GM12878 (cell line): Measurements from ENCODE around the gene SOSTDC1. TPM values are rescaled to one million over a fixed set of nuclear protein-coding genes. Genes with fewer than 3 reads are reported as not detected.

ENCODE experiments used
- ATAC-seq: fragments of 200-7000 bp; cut with Tn5 transposase; 3 replicates; pipeline ENCODE4 v1.9.1; 2020; ENCODE audit warnings: mild to moderate bottlenecking, moderate library complexity
- BruUV-seq: library from RNA; stranded (reverse); fragments of 400-500 nt; replicated peaks from 2 replicates; lab custom pipeline; 2021; lab: Mats Ljungman, UMichigan
- CTCF ChIA-PET: fragments of 300-600 bp; sonication (Branson Sonifier 250); formaldehyde crosslinking; extraction: SDS; loops from one replicate; lab custom pipeline; 2021; ENCODE audit warnings: inconsistent platforms; lab: Yijun Ruan, JAX
- POLR2A ChIA-PET: fragments of 350-600 bp; formaldehyde crosslinking; extraction: SDS; loops from one replicate; lab custom pipeline; 2021; ENCODE audit warnings: inconsistent platforms; lab: Charles Lee
- RAD21 ChIA-PET: fragments of 300-600 bp; sonication (Branson Sonifier 250); formaldehyde crosslinking; loops from one replicate; lab custom pipeline; 2023; ENCODE audit warnings: antibody characterized with exemption; ENCODE audit not compliant: unreplicated experiment; lab: Charles Lee
- SMC1A ChIA-PET: fragments of 300-600 bp; sonication (Branson Sonifier 250); formaldehyde crosslinking; loops from one replicate; lab custom pipeline; 2023; ENCODE audit not compliant: unreplicated experiment, uncharacterized antibody; lab: Charles Lee
- DNase-seq: peaks from one replicate; pipeline ENCODE4 v3.0.0-alpha.2; 2011; ENCODE audit warnings: low read depth, low spot score
- FAIRE-seq: peaks from 3 replicates; lab custom pipeline; 2011; peaks lifted over from hg19 to GRCh38; lab: Jason Lieb, UNC
- H2AFZ ChIP-seq: 2 replicates; pipeline ENCODE4 v1.6.0; 2011; ENCODE audit warnings: low read depth, low read length, control low read depth; ENCODE audit not compliant: control insufficient read depth
- H3K27ac ChIP-seq: 2 replicates; pipeline ENCODE4 v1.5.1; 2011; ENCODE audit warnings: control low read depth; ENCODE audit not compliant: control insufficient read depth, insufficient read depth
- H3K27me3 ChIP-seq, 2 experiments: replicated peaks in 1 of 2; 2 replicates each; pipeline versions ENCODE4 v1.6.0 to v1.6.1; 2011; ENCODE audit warnings: low read length in 1 of 2; ENCODE audit not compliant: control insufficient read depth in 2 of 2, insufficient read depth in 2 of 2
- H3K36me3 ChIP-seq, 2 experiments: 2 replicates each; pipeline ENCODE4 v1.5.1; 2011; ENCODE audit warnings: low read length in 1 of 2; ENCODE audit not compliant: control insufficient read depth in 2 of 2, insufficient read depth in 2 of 2
- H3K4me1 ChIP-seq: 2 replicates; pipeline ENCODE4 v1.6.1; 2011; ENCODE audit warnings: mild to moderate bottlenecking, low read length, moderate library complexity, mixed read lengths; ENCODE audit not compliant: control insufficient read depth, insufficient read depth
- H3K4me2 ChIP-seq: 2 replicates; pipeline ENCODE4 v1.6.0; 2011; ENCODE audit warnings: control low read depth; ENCODE audit not compliant: control insufficient read depth, insufficient read depth
- H3K4me3 ChIP-seq: fragments of 200-600 bp; sonication (generic); 2 replicates; pipeline ENCODE4 v1.5.1; 2016
- H3K79me2 ChIP-seq: 2 replicates; pipeline ENCODE4 v1.6.0; 2011; ENCODE audit warnings: low read length; ENCODE audit not compliant: control insufficient read depth, insufficient read depth
- H3K9ac ChIP-seq: 2 replicates; pipeline ENCODE4 v1.8.0; 2011; ENCODE audit warnings: low read length, control low read depth, mixed read lengths; ENCODE audit not compliant: control insufficient read depth, insufficient read depth
- H3K9me3 ChIP-seq: replicated peaks from 3 replicates; pipeline ENCODE4 v1.5.1; 2011; ENCODE audit warnings: mild to moderate bottlenecking, low read length; ENCODE audit not compliant: control insufficient read depth, insufficient read depth
- H4K20me1 ChIP-seq: 2 replicates; pipeline ENCODE4 v1.6.0; 2011; ENCODE audit not compliant: control insufficient read depth, insufficient read depth
- ATF7 ChIP-seq: fragments of 450-650 bp; IDR thresholded peaks from 2 replicates; pipeline ENCODE4 v1.6.1; 2016; ENCODE audit warnings: low read depth, mild to moderate bottlenecking
- BMI1 ChIP-seq: fragments of 450-650 bp; IDR thresholded peaks from 2 replicates; pipeline ENCODE4 v1.6.1; 2016; ENCODE audit warnings: mild to moderate bottlenecking, moderate library complexity, borderline replicate concordance
- CBFB ChIP-seq: IDR thresholded peaks from 2 replicates; pipeline ENCODE4 v1.6.1; 2016; ENCODE audit warnings: antibody characterized with exemption, low read depth
- EZH2 ChIP-seq: IDR thresholded peaks from 2 replicates; pipeline ENCODE4 v1.6.1; 2012; ENCODE audit warnings: low read depth, mild to moderate bottlenecking, control low read depth, inconsistent platforms, low read length, borderline replicate concordance; ENCODE audit not compliant: control insufficient read depth
- IRF4 ChIP-seq: IDR thresholded peaks from 2 replicates; pipeline ENCODE4 v1.6.1; 2011; ENCODE audit warnings: low read depth, low read length
- JUND ChIP-seq: IDR thresholded peaks from 2 replicates; pipeline ENCODE4 v1.6.1; 2012; ENCODE audit warnings: low read depth, mild to moderate bottlenecking, low read length, improper control_type of control experiment, moderate library complexity
- KDM1A ChIP-seq: fragments of 200-600 bp; sonication (generic); IDR thresholded peaks from 2 replicates; pipeline ENCODE4 v1.6.1; 2016; ENCODE audit warnings: borderline replicate concordance
- LARP7 ChIP-seq: fragments of 450-650 bp; IDR thresholded peaks from 2 replicates; pipeline ENCODE4 v1.6.1; 2017; ENCODE audit warnings: mild to moderate bottlenecking
- MXI1 ChIP-seq: fragments of 150-350 bp; IDR thresholded peaks from 2 replicates; pipeline ENCODE4 v1.6.1; 2011; ENCODE audit warnings: low read depth, mild to moderate bottlenecking, inconsistent platforms, low read length, improper control_type of control experiment
- STAT3 ChIP-seq: IDR thresholded peaks from 2 replicates; pipeline ENCODE4 v1.6.1; 2011; ENCODE audit warnings: low read depth, low read length, improper control_type of control experiment
- TARDBP ChIP-seq: IDR thresholded peaks from 2 replicates; pipeline ENCODE4 v1.6.1; 2016; ENCODE audit warnings: borderline replicate concordance
- TCF7 ChIP-seq: IDR thresholded peaks from 2 replicates; pipeline ENCODE4 v1.6.1; 2014; ENCODE audit warnings: antibody characterized with exemption, borderline replicate concordance
- WGBS: methylation state at CpG from one replicate; pipeline ENCODE4 v1.1.6; 2016; ENCODE audit warnings: low lambda C conversion rate; ENCODE audit not compliant: insufficient replicate concordance, insufficient coverage; ENCODE audit errors: missing lambda C conversion rate; 5-methylcytosine and 5-hydroxymethylcytosine counted together
- in situ Hi-C: fragments of 300-500 bp; cut with MboI; formaldehyde crosslinking; loops from 9 replicates; pipeline ENCODE4 v1.14.3; 2018; ENCODE audit warnings: mixed read lengths
- intact Hi-C: fragments of 100-400 bp; cut with micrococcal nuclease; formaldehyde crosslinking; loops from one replicate; pipeline ENCODE4 v1.14.2; 2022; ENCODE audit not compliant: unreplicated experiment
- polyA plus RNA-seq, 11 experiments: library from polyadenylated mRNA; depleted of rRNA in 4 of 11; unstranded in 6 of 11; stranded (reverse) in 5 of 11; fragments of >200 nt; fragmentation: Nextera tagmentation in 4 of 11; fragmentation: Illumina TruSeq in 1 of 11; extraction: Ambion mirVana in 4 of 11; extraction: Trizol in 1 of 11; gene quantifications; 1 replicate in 1 of 11; 2 replicates in 10 of 11; pipeline versions ENCODE4 v1.2.1 to v1.2.3, GENCODE V29; 2011 to 2016; ENCODE audit warnings: inconsistent platforms in 2 of 11, missing spikeins in 2 of 11, low read depth in 1 of 11
- total RNA-seq, 4 experiments: library from RNA; depleted of rRNA in 3 of 4; stranded (reverse); fragments of >200 nt in 3 of 4; fragmentation: Illumina TruSeq in 1 of 4; extraction: Trizol in 1 of 4; gene quantifications; 2 replicates each; pipeline versions ENCODE4 v1.2.1 to v1.2.3, GENCODE V29; 2013 to 2021
- TF ChIP-seq, protein P1 (sequence below): IDR thresholded peaks from 2 replicates; pipeline ENCODE4 v1.6.1; 2011; ENCODE audit warnings: low read depth, mild to moderate bottlenecking, low read length, moderate library complexity, borderline replicate concordance; ENCODE audit errors: extremely low read depth
- TF ChIP-seq, protein P2 (sequence below): fragments of 450-650 bp; IDR thresholded peaks from 2 replicates; pipeline ENCODE4 v1.6.1; 2017; ENCODE audit warnings: borderline replicate concordance
- TF ChIP-seq, protein P3 (sequence below): IDR thresholded peaks from 2 replicates; pipeline ENCODE4 v1.6.1; 2012; ENCODE audit warnings: mild to moderate bottlenecking, low read depth, low read length

Gene SOSTDC1
- total and polyA plus RNA-seq, 10 of the 15 experiments (the other 5 are each of a cell fraction or from before 2014, with no cell fraction given): not detected

DNA sequence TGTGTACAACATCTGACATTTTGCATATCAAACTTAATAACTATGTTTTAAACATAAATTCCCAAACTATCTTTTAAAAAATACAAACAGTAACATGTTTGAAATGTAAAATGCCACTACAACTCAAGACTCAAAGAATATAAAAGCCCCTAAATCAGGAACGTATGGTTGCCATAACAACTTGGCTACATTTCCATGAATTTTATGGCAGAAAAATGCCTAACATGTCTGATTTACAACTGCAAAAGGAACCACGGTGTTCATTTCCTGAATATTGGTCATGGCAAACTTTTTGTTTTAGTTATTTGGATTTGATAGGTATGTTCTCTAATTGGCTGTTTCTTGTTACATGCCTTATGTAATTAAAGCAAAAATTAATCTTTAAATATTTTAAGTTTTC is 2.0 kb downstream of the SOSTDC1 start:
- in situ Hi-C loops: no loop called here
- no peak overlapping the region for H3K9ac ChIP-seq
- H3K79me2 ChIP-seq: no peaks in the 10 kb centered on the region
- H3K9me3 ChIP-seq: no peaks in the 10 kb centered on the region
- POLR2A ChIA-PET: no interaction called here
- TF ChIP-seq STAT3 (no peak), KDM1A (no peak), ATF7 (no peak), IRF4 (no peak), BMI1 (no peak), LARP7 (no peak), JUND (no peak), MXI1 (no peak)
- TF ChIP-seq, all 136 proteins: peak for 0
- BruUV-seq: no TSS peak
- Histone ChIP-seq H2AFZ (no peak overlapping the region), H3K36me3 (no peaks in the 10 kb centered on the region), H3K4me3 (no peak overlapping the region), H4K20me1 (no peaks in the 10 kb centered on the region), H3K27ac (no peak overlapping the region), H3K4me1 (no peaks in the 10 kb centered on the region), H3K27me3 (no peaks in the 10 kb centered on the region), H3K4me2 (no peak overlapping the region)
- FAIRE-seq (no peak), DNase-seq (no peak), ATAC-seq (no peak)
- intact Hi-C loops: no loop called here
- WGBS: 2% methylated on average over 2 of the region's 2 CpGs
- ChIA-PET CTCF (interaction anchor here (1.0 kb wide), 2 partner anchors 14 to 267 kb away, joined by 3 read pairs; no protein-coding TSS in a partner anchor), SMC1A (no interaction called here), RAD21 (no interaction called here)

DNA sequence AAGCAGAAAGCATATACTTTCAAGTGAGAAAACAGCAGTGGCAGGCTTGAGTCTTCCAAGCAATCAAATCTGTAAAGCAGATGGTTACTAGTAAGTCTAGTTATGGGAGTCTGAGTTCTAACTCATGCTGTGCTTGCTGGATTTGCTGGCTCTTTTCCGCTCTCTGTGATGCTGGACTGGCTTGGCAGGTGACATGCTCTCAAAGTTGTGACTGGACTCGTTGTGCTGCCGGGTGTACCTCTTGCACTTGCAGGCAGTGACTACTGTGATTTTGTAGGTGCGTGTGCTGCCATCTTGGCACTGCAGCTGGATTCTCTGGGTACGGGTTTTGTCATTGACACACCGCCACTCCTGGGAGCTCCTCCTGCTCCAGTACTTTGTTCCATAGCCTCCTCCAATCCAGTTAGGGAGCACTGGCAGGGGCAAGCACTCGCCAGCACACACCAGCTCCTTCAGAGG is 3.1 kb downstream of the SOSTDC1 start:
- ATAC-seq: no peak
- H2AFZ ChIP-seq: no peak overlapping the region
- H3K27me3 ChIP-seq: no peaks in the 10 kb centered on the region
- no peak for DNase-seq
- no peak overlapping the region for H3K27ac ChIP-seq
- H3K4me2 ChIP-seq: no peak overlapping the region
- in situ Hi-C loops (no loop called here), intact Hi-C loops (no loop called here)
- H3K9ac ChIP-seq: no peak overlapping the region
- no peaks in the 10 kb centered on the region for H3K4me1 ChIP-seq
- no peak overlapping the region for H3K4me3 ChIP-seq
- H3K79me2 ChIP-seq: no peaks in the 10 kb centered on the region
- POLR2A ChIA-PET: no interaction called here
- H4K20me1 ChIP-seq: no peaks in the 10 kb centered on the region
- no peak for FAIRE-seq
- BruUV-seq: no TSS peak
- H3K36me3 ChIP-seq: no peaks in the 10 kb centered on the region
- H3K9me3 ChIP-seq: no peaks in the 10 kb centered on the region
- SMC1A ChIA-PET: interaction anchor here (1.4 kb wide), 1 partner anchor 61 kb away, joined by 3 read pairs; no protein-coding TSS in a partner anchor
- RAD21 ChIA-PET: no interaction called here
- WGBS: 51% methylated on average over 6 of the region's 7 CpGs
- CTCF ChIA-PET: no interaction called here
- TF ChIP-seq, protein P1, sequence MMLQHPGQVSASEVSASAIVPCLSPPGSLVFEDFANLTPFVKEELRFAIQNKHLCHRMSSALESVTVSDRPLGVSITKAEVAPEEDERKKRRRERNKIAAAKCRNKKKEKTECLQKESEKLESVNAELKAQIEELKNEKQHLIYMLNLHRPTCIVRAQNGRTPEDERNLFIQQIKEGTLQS: no peak
- TF ChIP-seq TCF7 (no peak), CBFB (no peak), TARDBP (no peak), EZH2 (no peak)
- TF ChIP-seq, protein P2, sequence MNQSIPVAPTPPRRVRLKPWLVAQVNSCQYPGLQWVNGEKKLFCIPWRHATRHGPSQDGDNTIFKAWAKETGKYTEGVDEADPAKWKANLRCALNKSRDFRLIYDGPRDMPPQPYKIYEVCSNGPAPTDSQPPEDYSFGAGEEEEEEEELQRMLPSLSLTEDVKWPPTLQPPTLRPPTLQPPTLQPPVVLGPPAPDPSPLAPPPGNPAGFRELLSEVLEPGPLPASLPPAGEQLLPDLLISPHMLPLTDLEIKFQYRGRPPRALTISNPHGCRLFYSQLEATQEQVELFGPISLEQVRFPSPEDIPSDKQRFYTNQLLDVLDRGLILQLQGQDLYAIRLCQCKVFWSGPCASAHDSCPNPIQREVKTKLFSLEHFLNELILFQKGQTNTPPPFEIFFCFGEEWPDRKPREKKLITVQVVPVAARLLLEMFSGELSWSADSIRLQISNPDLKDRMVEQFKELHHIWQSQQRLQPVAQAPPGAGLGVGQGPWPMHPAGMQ: no peak
- TF ChIP-seq, protein P3, sequence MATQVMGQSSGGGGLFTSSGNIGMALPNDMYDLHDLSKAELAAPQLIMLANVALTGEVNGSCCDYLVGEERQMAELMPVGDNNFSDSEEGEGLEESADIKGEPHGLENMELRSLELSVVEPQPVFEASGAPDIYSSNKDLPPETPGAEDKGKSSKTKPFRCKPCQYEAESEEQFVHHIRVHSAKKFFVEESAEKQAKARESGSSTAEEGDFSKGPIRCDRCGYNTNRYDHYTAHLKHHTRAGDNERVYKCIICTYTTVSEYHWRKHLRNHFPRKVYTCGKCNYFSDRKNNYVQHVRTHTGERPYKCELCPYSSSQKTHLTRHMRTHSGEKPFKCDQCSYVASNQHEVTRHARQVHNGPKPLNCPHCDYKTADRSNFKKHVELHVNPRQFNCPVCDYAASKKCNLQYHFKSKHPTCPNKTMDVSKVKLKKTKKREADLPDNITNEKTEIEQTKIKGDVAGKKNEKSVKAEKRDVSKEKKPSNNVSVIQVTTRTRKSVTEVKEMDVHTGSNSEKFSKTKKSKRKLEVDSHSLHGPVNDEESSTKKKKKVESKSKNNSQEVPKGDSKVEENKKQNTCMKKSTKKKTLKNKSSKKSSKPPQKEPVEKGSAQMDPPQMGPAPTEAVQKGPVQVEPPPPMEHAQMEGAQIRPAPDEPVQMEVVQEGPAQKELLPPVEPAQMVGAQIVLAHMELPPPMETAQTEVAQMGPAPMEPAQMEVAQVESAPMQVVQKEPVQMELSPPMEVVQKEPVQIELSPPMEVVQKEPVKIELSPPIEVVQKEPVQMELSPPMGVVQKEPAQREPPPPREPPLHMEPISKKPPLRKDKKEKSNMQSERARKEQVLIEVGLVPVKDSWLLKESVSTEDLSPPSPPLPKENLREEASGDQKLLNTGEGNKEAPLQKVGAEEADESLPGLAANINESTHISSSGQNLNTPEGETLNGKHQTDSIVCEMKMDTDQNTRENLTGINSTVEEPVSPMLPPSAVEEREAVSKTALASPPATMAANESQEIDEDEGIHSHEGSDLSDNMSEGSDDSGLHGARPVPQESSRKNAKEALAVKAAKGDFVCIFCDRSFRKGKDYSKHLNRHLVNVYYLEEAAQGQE: no peak
